Measurements from ENCODE around the gene CAPN11. TPM values are rescaled to one million over a fixed set of nuclear protein-coding genes. Genes with fewer than 3 reads are reported as not detected.

CAPN11 gene
- total and polyA plus RNA-seq, 2 donors (not counting 3 experiments of a cell fraction or from before 2014, with no cell fraction given) = 1.4 to 1.7 TPM

GRCh38 chr6:44224965-44225305 is 66.3 kb downstream of the CAPN11 start:
- ChIA-PET POLR2A (interaction anchor here (5.3 kb wide), 1 partner anchor 22 kb away, joined by 34 read pairs; the partner anchor contains the start of gene HSP90AB1), CTCF (interaction anchor here (1.1 to 9.2 kb wide), 8 partner anchors 10 to 127 kb away, joined by 3 to 91 read pairs (median 9); partner anchors contain the start of gene HSP90AB1)
- Histone ChIP-seq H3K9me3 (replicated peaks; ENCODE audit: control insufficient read depth, insufficient read depth, low read length) (no peaks in the 10 kb centered on the region), H3K27me3 (ENCODE audit: control insufficient read depth in 2 of 2, insufficient read depth in 2 of 2, low read length in 2 of 2) (no peaks in the 10 kb centered on the region), H4K20me1 (replicated peaks; ENCODE audit: control insufficient read depth, extremely low read depth, insufficient read depth, low read length) (no peaks in the 10 kb centered on the region), H3K79me2 (ENCODE audit: control insufficient read depth, insufficient read depth, low read length) (peaks cover 85% of the 10 kb centered on the region), H3K4me1 (ENCODE audit: control insufficient read depth, extremely low read depth, insufficient read depth, low read length) (peaks cover 47% of the 10 kb centered on the region), H3K9me1 (replicated peaks; ENCODE audit: control insufficient read depth, extremely low read depth, insufficient read depth, low read length) (no peaks in the 10 kb centered on the region), H2AFZ (ENCODE audit: low read depth, low read length) (no peak overlapping the region), H3K4me3 (replicated peaks in 1 of 3; ENCODE audit: insufficient read depth in 1 of 3, low read depth in 1 of 3, low read length in 3 of 3) (peak overlapping the region in 1 of 3 experiments; percentile 82), H3K36me3 (ENCODE audit: control insufficient read depth in 2 of 2, extremely low read depth in 1 of 2, insufficient read depth in 2 of 2, low read length in 2 of 2) (peaks cover 2 to 6% of the 10 kb centered on the region in 2 experiments), H3K9ac (replicated peaks; ENCODE audit: extremely low read depth, insufficient read depth, low read length) (peak overlapping the region; percentile 63), H3K27ac (ENCODE audit: insufficient read depth, low read depth, low read length) (no peak overlapping the region), H3K4me2 (ENCODE audit: insufficient read depth, low read length) (peak overlapping the region; percentile 75)
- intact Hi-C loops (cut with micrococcal nuclease) (no loop called here), dilution Hi-C loops (cut with MboI; ENCODE audit: extremely low pct_ligation_motif_present, low sequenced_read_pairs) (no loop called here)
- FAIRE-seq = no peak
- no peak for DNase-seq (ENCODE audit: low read depth, low spot score)
- BruUV-seq (replicated peaks) = no TSS peak
- no peak for TF ChIP-seq JUN (IDR thresholded peaks at IDR 0.05; ENCODE audit: borderline replicate concordance, insufficient read depth, insufficient read length, low read depth)

DNA sequence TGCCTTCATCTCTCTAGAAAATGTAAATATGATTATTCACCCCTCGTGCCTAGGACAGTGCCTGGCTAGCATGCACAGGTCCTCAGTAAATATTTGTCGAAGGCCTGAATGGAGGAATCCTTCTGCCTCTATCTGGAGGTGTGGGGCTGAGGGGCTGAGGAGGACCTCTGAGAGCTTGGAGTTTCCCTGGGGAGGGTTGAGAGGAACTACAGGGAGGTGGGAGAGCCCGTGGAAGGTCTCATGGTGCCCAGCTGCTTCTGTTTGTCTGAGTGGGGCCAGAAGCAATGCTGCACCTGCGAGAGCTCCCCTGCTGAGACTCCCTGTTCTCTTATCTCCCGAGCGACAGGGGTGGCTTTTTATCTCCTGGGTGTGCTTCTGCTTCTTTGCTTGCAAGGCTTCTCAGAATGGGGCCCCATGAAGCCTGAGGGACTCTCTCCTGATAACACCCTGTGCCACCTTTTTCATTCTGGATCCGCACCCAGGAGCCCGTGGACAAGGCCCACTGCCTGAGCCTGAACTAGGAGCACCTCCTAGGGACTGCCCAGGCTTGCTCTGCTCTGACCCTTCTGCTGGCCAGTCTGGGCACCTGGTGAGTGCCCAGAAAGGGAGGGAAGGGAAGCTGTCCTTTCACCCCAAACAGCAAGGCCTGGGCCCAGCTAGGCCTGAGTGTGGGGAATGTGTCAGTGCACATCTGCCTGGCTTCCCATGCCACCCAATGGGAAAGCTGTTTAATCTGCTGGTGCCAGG is 67.1 kb downstream of the CAPN11 start:
- peak overlapping the region; percentile 19 for H3K4me2 ChIP-seq (ENCODE audit: insufficient read depth, low read length)
- no peak overlapping the region for H3K27ac ChIP-seq (ENCODE audit: insufficient read depth, low read depth, low read length)
- H3K36me3 ChIP-seq (ENCODE audit: control insufficient read depth in 2 of 2, extremely low read depth in 1 of 2, insufficient read depth in 2 of 2, low read length in 2 of 2) = peaks cover 2 to 11% of the 10 kb centered on the region in 2 experiments
- no peaks in the 10 kb centered on the region for H3K27me3 ChIP-seq (ENCODE audit: control insufficient read depth in 2 of 2, insufficient read depth in 2 of 2, low read length in 2 of 2)
- intact Hi-C loops (cut with micrococcal nuclease) = no loop called here
- DNase-seq (ENCODE audit: low read depth, low spot score) = no peak
- no TSS peak for BruUV-seq (replicated peaks)
- FAIRE-seq = no peak
- no peaks in the 10 kb centered on the region for H4K20me1 ChIP-seq (replicated peaks; ENCODE audit: control insufficient read depth, extremely low read depth, insufficient read depth, low read length)
- ChIA-PET CTCF (interaction anchor here (1.4 to 9.2 kb wide), 6 partner anchors 9 to 128 kb away, joined by 3 to 91 read pairs (median 38); no protein-coding TSS in a partner anchor), POLR2A (interaction anchor here (5.3 kb wide), 1 partner anchor 21 kb away, joined by 34 read pairs; the partner anchor contains the start of gene HSP90AB1)
- H3K9me1 ChIP-seq (replicated peaks; ENCODE audit: control insufficient read depth, extremely low read depth, insufficient read depth, low read length) = no peaks in the 10 kb centered on the region
- H3K4me1 ChIP-seq (ENCODE audit: control insufficient read depth, extremely low read depth, insufficient read depth, low read length) = peaks cover 43% of the 10 kb centered on the region
- H3K4me3 ChIP-seq (replicated peaks in 1 of 3; ENCODE audit: insufficient read depth in 1 of 3, low read depth in 1 of 3, low read length in 3 of 3) = no peak overlapping the region
- no peaks in the 10 kb centered on the region for H3K9me3 ChIP-seq (replicated peaks; ENCODE audit: control insufficient read depth, insufficient read depth, low read length)
- no peak overlapping the region for H2AFZ ChIP-seq (ENCODE audit: low read depth, low read length)
- H3K79me2 ChIP-seq (ENCODE audit: control insufficient read depth, insufficient read depth, low read length) = peaks cover 83% of the 10 kb centered on the region
- dilution Hi-C loops (cut with MboI; ENCODE audit: extremely low pct_ligation_motif_present, low sequenced_read_pairs) = no loop called here
- no peak for TF ChIP-seq JUN (IDR thresholded peaks at IDR 0.05; ENCODE audit: borderline replicate concordance, insufficient read depth, insufficient read length, low read depth)
- no peak for TF ChIP-seq POLR2A (IDR thresholded peaks at IDR 0.05; ENCODE audit: low read depth, low read length)
- no peak for TF ChIP-seq EZH2 (IDR thresholded peaks at IDR 0.05; ENCODE audit: borderline replicate concordance, low read depth, low read length, severe bottlenecking)
- TF ChIP-seq, protein P1, sequence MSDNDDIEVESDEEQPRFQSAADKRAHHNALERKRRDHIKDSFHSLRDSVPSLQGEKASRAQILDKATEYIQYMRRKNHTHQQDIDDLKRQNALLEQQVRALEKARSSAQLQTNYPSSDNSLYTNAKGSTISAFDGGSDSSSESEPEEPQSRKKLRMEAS (IDR thresholded peaks at IDR 0.05; ENCODE audit: insufficient read depth, insufficient read length) = no peak
- TF ChIP-seq MYC (IDR thresholded peaks at IDR 0.05; ENCODE audit: low read depth, low read length) = no peak
- no peak for TF ChIP-seq FOS (IDR thresholded peaks at IDR 0.05; ENCODE audit: borderline replicate concordance, insufficient read depth, low read length)
- no peak for TF ChIP-seq CTCF (IDR thresholded peaks at IDR 0.05; ENCODE audit: extremely low read depth in 1 of 2, insufficient read depth in 1 of 2, low read depth in 1 of 2, low read length in 2 of 2)
- no peak for TF ChIP-seq GATA2 (IDR thresholded peaks at IDR 0.05; ENCODE audit: insufficient read depth, insufficient read length, low read depth, low read length)
- TF ChIP-seq POLR2AphosphoS5 (IDR thresholded peaks at IDR 0.05; ENCODE audit: insufficient read depth, low read depth, low read length) = no peak
- H3K9ac ChIP-seq (replicated peaks; ENCODE audit: extremely low read depth, insufficient read depth, low read length) = no peak overlapping the region

All from endothelial cell of umbilical vein (primary cell).